IMR-90 (cell line): ENCODE results near the gene RASL10B. TPM values are rescaled to one million over a fixed set of nuclear protein-coding genes. Genes with fewer than 3 reads are reported as not detected.

Source experiments
- ATAC-seq: fragments of 200-7000 bp; cut with Tn5 transposase; 2 replicates; pipeline ENCODE4 v1.9.1; 2020; ENCODE audit warnings: low read depth, mild to moderate bottlenecking, moderate library complexity
- BruUV-seq: library from RNA; stranded (reverse); fragments of 400-500 nt; replicated peaks from 2 replicates; lab custom pipeline; 2021; lab: Mats Ljungman, UMichigan
- CTCF ChIA-PET: fragments of 300-600 bp; formaldehyde crosslinking; extraction: SDS; loops from one replicate; lab custom pipeline; 2021; ENCODE audit warnings: antibody characterized with exemption; lab: Yijun Ruan, JAX
- POLR2A ChIA-PET: fragments of 300-600 bp; sonication (Branson Sonifier 250); formaldehyde crosslinking; loops from one replicate; lab custom pipeline; 2022; ENCODE audit warnings: antibody characterized with exemption; ENCODE audit not compliant: unreplicated experiment; lab: Charles Lee
- DNase-seq: peaks from one replicate; pipeline ENCODE4 v3.0.0; 2013
- H2AFZ ChIP-seq: replicated peaks from 2 replicates; pipeline ENCODE3; 2013; ENCODE audit warnings: low read length, mild to moderate bottlenecking; ENCODE audit not compliant: poor library complexity
- H2AK5ac ChIP-seq: 2 replicates; pipeline ENCODE4 v1.6.1; 2013; ENCODE audit warnings: low read depth, low read length, inconsistent platforms
- H2AK9ac ChIP-seq: replicated peaks from 2 replicates; pipeline ENCODE3; 2013; ENCODE audit warnings: mild to moderate bottlenecking, low read depth, low read length, moderate library complexity; ENCODE audit not compliant: poor library complexity
- H2BK120ac ChIP-seq: 2 replicates; pipeline ENCODE4 v1.6.1; 2013; ENCODE audit warnings: low read depth, low read length, inconsistent platforms
- H2BK15ac ChIP-seq: 3 replicates; pipeline ENCODE4 v1.6.1; 2013; ENCODE audit warnings: low read depth, low read length, inconsistent platforms
- H2BK20ac ChIP-seq: 2 replicates; pipeline ENCODE4 v1.6.1; 2013; ENCODE audit warnings: low read depth, mild to moderate bottlenecking, inconsistent platforms, low read length, moderate library complexity
- H2BK5ac ChIP-seq: 2 replicates; pipeline ENCODE4 v1.6.1; 2013; ENCODE audit warnings: mild to moderate bottlenecking, low read depth, low read length, inconsistent platforms; ENCODE audit not compliant: poor library complexity, severe bottlenecking
- H3K14ac ChIP-seq: replicated peaks from 2 replicates; pipeline ENCODE4 v1.6.1; 2013; ENCODE audit warnings: low read depth, low read length, inconsistent platforms
- H3K18ac ChIP-seq: 2 replicates; pipeline ENCODE4 v1.6.1; 2013; ENCODE audit warnings: low read depth, low read length, control low read depth
- H3K23ac ChIP-seq: 2 replicates; pipeline ENCODE4 v1.6.1; 2013; ENCODE audit warnings: low read depth, low read length, inconsistent platforms
- H3K27ac ChIP-seq: 2 replicates; pipeline ENCODE4 v1.5.1; 2013; ENCODE audit warnings: mild to moderate bottlenecking, control low read depth, low read length; ENCODE audit not compliant: insufficient read depth
- H3K27me3 ChIP-seq: 2 replicates; pipeline ENCODE4 v1.6.1; 2013; ENCODE audit warnings: low read length; ENCODE audit not compliant: control insufficient read depth, insufficient read depth
- H3K36me3 ChIP-seq: 2 replicates; pipeline ENCODE4 v1.6.1; 2013; ENCODE audit warnings: low read length, mixed read lengths; ENCODE audit not compliant: control insufficient read depth, insufficient read depth
- H3K4ac ChIP-seq: 2 replicates; pipeline ENCODE4 v1.6.1; 2013; ENCODE audit warnings: low read depth, low read length, inconsistent platforms
- H3K4me1 ChIP-seq: 2 replicates; pipeline ENCODE4 v1.6.1; 2013; ENCODE audit warnings: low read length, mixed read lengths; ENCODE audit not compliant: control insufficient read depth, insufficient read depth
- H3K4me2 ChIP-seq: 2 replicates; pipeline ENCODE4 v1.6.1; 2013; ENCODE audit warnings: low read depth, mild to moderate bottlenecking, control low read depth, low read length, moderate library complexity
- H3K4me3 ChIP-seq: 2 replicates; pipeline ENCODE4 v1.5.1; 2013; ENCODE audit warnings: low read depth, mild to moderate bottlenecking, control low read depth, low read length, moderate library complexity; ENCODE audit not compliant: insufficient read depth
- H3K56ac ChIP-seq: 2 replicates; pipeline ENCODE4 v1.6.1; 2013; ENCODE audit warnings: low read length, inconsistent platforms; ENCODE audit not compliant: insufficient read depth; ENCODE audit errors: extremely low read depth
- H3K79me1 ChIP-seq, 2 experiments: 2 replicates each; pipeline ENCODE4 v1.6.1; 2013; ENCODE audit warnings: low read length in 2 of 2, inconsistent platforms in 1 of 2, low read depth in 1 of 2
- H3K9ac ChIP-seq: 2 replicates; pipeline ENCODE4 v1.6.1; 2013; ENCODE audit warnings: low read depth, low read length, control low read depth
- H3K9me1 ChIP-seq: 2 replicates; pipeline ENCODE4 v1.6.1; 2013; ENCODE audit warnings: low read length, inconsistent platforms; ENCODE audit not compliant: insufficient read depth
- H3K9me3 ChIP-seq: 2 replicates; pipeline ENCODE4 v1.6.1; 2013; ENCODE audit warnings: low read length; ENCODE audit not compliant: control insufficient read depth, insufficient read depth
- H4K20me1 ChIP-seq: 2 replicates; pipeline ENCODE4 v1.6.1; 2013; ENCODE audit warnings: low read length, inconsistent platforms; ENCODE audit not compliant: insufficient read depth
- H4K5ac ChIP-seq: 2 replicates; pipeline ENCODE4 v1.6.1; 2013; ENCODE audit warnings: mild to moderate bottlenecking, low read depth, low read length, control low read depth
- H4K8ac ChIP-seq, 2 experiments: 2 replicates each; pipeline ENCODE4 v1.6.1; 2013; ENCODE audit warnings: low read depth in 2 of 2, low read length in 2 of 2, control low read depth in 1 of 2, inconsistent platforms in 1 of 2
- H4K91ac ChIP-seq: 2 replicates; pipeline ENCODE4 v1.6.1; 2013; ENCODE audit warnings: low read depth, low read length, inconsistent platforms; ENCODE audit not compliant: insufficient read depth
- BHLHE40 ChIP-seq: fragments of 150-350 bp; IDR thresholded peaks from 2 replicates; pipeline ENCODE4 v1.6.1; 2016; ENCODE audit warnings: mild to moderate bottlenecking, low read depth, low read length
- CEBPB ChIP-seq: IDR thresholded peaks from 2 replicates; pipeline ENCODE4 v1.6.1; 2012; ENCODE audit warnings: low read depth, low read length, improper control_type of control experiment
- CHD1 ChIP-seq: IDR thresholded peaks from 2 replicates; pipeline ENCODE4 v1.6.1; 2012; ENCODE audit warnings: low read depth, low read length, improper control_type of control experiment
- ELK1 ChIP-seq: fragments of 150-350 bp; IDR thresholded peaks from 2 replicates; pipeline ENCODE4 v1.6.1; 2016; ENCODE audit warnings: low read depth, mild to moderate bottlenecking, low read length, moderate library complexity, borderline replicate concordance
- MAZ ChIP-seq: IDR thresholded peaks from 2 replicates; pipeline ENCODE4 v1.6.1; 2012; ENCODE audit warnings: low read depth, mild to moderate bottlenecking, low read length, improper control_type of control experiment, moderate library complexity, borderline replicate concordance
- MXI1 ChIP-seq: IDR thresholded peaks from 2 replicates; pipeline ENCODE4 v1.6.1; 2012; ENCODE audit warnings: low read depth, mild to moderate bottlenecking, low read length, moderate library complexity, borderline replicate concordance
- NFE2L2 ChIP-seq: fragments of 150-350 bp; IDR thresholded peaks from 2 replicates; pipeline ENCODE4 v1.6.1; 2016; ENCODE audit warnings: low read depth, mild to moderate bottlenecking, low read length
- RAD21 ChIP-seq: IDR thresholded peaks from 2 replicates; pipeline ENCODE4 v1.6.1; 2012; ENCODE audit warnings: low read length, improper control_type of control experiment
- RCOR1 ChIP-seq: IDR thresholded peaks from 2 replicates; pipeline ENCODE4 v1.6.1; 2012; ENCODE audit warnings: mild to moderate bottlenecking, low read length, improper control_type of control experiment; ENCODE audit not compliant: insufficient replicate concordance
- SMC3 ChIP-seq: fragments of 150-350 bp; IDR thresholded peaks from 2 replicates; pipeline ENCODE4 v1.6.1; 2016; ENCODE audit warnings: low read depth, mild to moderate bottlenecking, antibody characterized with exemption, low read length, moderate library complexity
- USF2 ChIP-seq: fragments of 150-350 bp; IDR thresholded peaks from 2 replicates; pipeline ENCODE4 v1.6.1; 2017; ENCODE audit warnings: mild to moderate bottlenecking, antibody characterized with exemption, low read length, low read depth
- WGBS, 2 experiments: methylation state at CpG; one replicate each; pipeline versions ENCODE4 v1.1.5 to v1.1.7; 2013; ENCODE audit warnings: missing lambda C conversion rate in 2 of 2; ENCODE audit not compliant: insufficient read length in 1 of 2; ENCODE audit errors: extremely low coverage in 2 of 2; 5-methylcytosine and 5-hydroxymethylcytosine counted together
- dilution Hi-C: fragments of 300-500 bp; cut with HindIII; formaldehyde crosslinking; loops from one replicate; pipeline ENCODE4 v1.14.3; 2018; ENCODE audit warnings: low sequenced_read_pairs; ENCODE audit not compliant: unreplicated experiment
- in situ Hi-C: fragments of 300-500 bp; cut with MboI; formaldehyde crosslinking; loops from 3 replicates; pipeline ENCODE4 v1.14.3; 2019; ENCODE audit warnings: low sequenced_read_pairs, inconsistent platforms, mixed read lengths
- intact Hi-C: fragments of 100-400 bp; cut with micrococcal nuclease; formaldehyde crosslinking; loops from 2 replicates; pipeline ENCODE4 v1.10.0; 2022
- polyA plus RNA-seq, 3 experiments: library from polyadenylated mRNA; depleted of rRNA; stranded (reverse); fragments of >200 nt; gene quantifications; 2 replicates each; pipeline ENCODE4 v1.2.3, GENCODE V29; 2012; ENCODE audit warnings: low replicate concordance in 1 of 3
- total RNA-seq: library from RNA; depleted of rRNA; stranded (reverse); fragments of >200 nt; gene quantifications from 2 replicates; pipeline ENCODE4 v1.2.3, GENCODE V29; 2012

Gene RASL10B
- total and polyA plus RNA-seq, 2 of the 4 experiments (the other 2 are of a cell fraction) = 4.1 to 4.7 TPM

DNA sequence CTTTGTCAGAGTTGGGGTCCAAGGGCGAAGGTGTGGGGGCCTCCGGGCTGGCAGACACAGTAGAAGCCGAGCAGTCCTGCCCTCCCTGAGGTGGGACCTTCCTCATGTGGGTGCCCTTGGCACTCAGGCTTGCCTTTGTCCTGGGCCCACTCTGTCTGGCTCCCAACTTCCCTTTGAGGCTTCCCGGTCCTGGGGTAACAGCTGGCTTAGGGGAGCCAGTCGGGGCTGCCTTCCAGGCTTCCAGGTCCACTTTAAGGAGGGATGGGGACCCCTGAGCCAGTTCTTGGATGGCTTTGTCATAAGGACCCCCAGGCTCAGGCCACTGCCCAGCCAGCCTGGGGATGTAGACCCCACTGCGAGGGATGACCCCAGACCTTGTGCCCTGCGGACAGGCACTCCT, 13.8 kb downstream of the RASL10B start:
- Histone ChIP-seq H3K27me3 (peaks cover 51% of the 10 kb centered on the region), H3K4ac (no peak overlapping the region), H3K79me1 (no peaks in the 10 kb centered on the region), H4K20me1 (peaks cover 9% of the 10 kb centered on the region), H3K14ac (no peak overlapping the region), H2AK9ac (no peak overlapping the region), H2BK5ac (no peak overlapping the region), H3K18ac (no peak overlapping the region), H3K56ac (no peak overlapping the region), H2AK5ac (no peak overlapping the region), H3K27ac (no peak overlapping the region), H3K4me3 (no peak overlapping the region), H3K4me2 (no peak overlapping the region), H3K23ac (no peak overlapping the region), H2BK20ac (no peak overlapping the region), H3K36me3 (no peaks in the 10 kb centered on the region), H2BK120ac (no peak overlapping the region), H4K91ac (no peak overlapping the region), H3K9me3 (no peaks in the 10 kb centered on the region), H2BK15ac (no peak overlapping the region), H3K9ac (no peak overlapping the region), H4K8ac (no peak overlapping the region), H2AFZ (no peak overlapping the region), H3K4me1 (peaks cover 6% of the 10 kb centered on the region; the same call in 1 of the 2 replicates), H4K5ac (no peak overlapping the region), H3K9me1 (peaks cover 2% of the 10 kb centered on the region; the same call in 1 of the 2 replicates)
- TF ChIP-seq SMC3 (no peak), CHD1 (no peak), NFE2L2 (no peak), RCOR1 (no peak), ELK1 (no peak), MXI1 (no peak), MAZ (no peak), BHLHE40 (no peak), CEBPB (no peak), RAD21 (no peak), USF2 (no peak)
- CTCF ChIA-PET = no interaction called here
- no peak for ATAC-seq
- 54% methylated on average over 3 of the region's 7 CpGs; no CpG with 5 or more reads in 1 of the 2 experiments for WGBS, 2 experiments
- POLR2A ChIA-PET = no interaction called here
- intact Hi-C loops = loop anchor here (10.0 kb wide), 2 partner anchors 310 to 500 kb away; partner anchors contain the start of genes SLFN12 and SLFN5
- in situ Hi-C loops = loop anchor here (25.0 kb wide), 1 partner anchor 383 kb away; the partner anchor contains the start of gene SLFN11
- dilution Hi-C loops = no loop called here
- no TSS peak for BruUV-seq
- no peak for DNase-seq
